ENCODE data around the gene AVP.
"Not testable (repeated sequence)": the region's sequence is repeated elsewhere in the genome, so short reads cannot be mapped to it uniquely, and the experiment has no call there.

Gene AVP

GRCh38 chr20:3084283-3084985 is at the start of gene AVP:
AVP (minus strand) TSS chr20:3084724; CDS start chr20:3084674, 50 bp downstream.
- DNase-seq (ENCODE audit: low read depth in 2 of 2), result no peak

GRCh38 chr20:3134151-3134550 is 49.6 kb upstream of the AVP start:
- DNase-seq (ENCODE audit: low read depth in 2 of 2), result no peak

GRCh38 chr20:3133155-3133554 is 48.6 kb upstream of the AVP start:
- no peak for DNase-seq (ENCODE audit: low read depth in 2 of 2)

GRCh38 chr20:3130051-3130600 is 45.6 kb upstream of the AVP start:
- no peak for DNase-seq (ENCODE audit: low read depth in 2 of 2)

- DNase-seq (ENCODE audit: low read depth in 2 of 2), result no peak
These were observed 44.6 kb upstream of the AVP start for GRCh38 chr20:3129094-3129493.

GRCh38 chr20:3128275-3128984 is 43.9 kb upstream of the AVP start:
- no peak for DNase-seq (ENCODE audit: low read depth in 2 of 2)

- DNase-seq (ENCODE audit: low read depth in 2 of 2), result no peak
These were observed 42.0 kb upstream of the AVP start for GRCh38 chr20:3126527-3126859.

GRCh38 chr20:3125776-3126526 is 41.4 kb upstream of the AVP start:
- not testable (repeated sequence) for DNase-seq (ENCODE audit: low read depth in 2 of 2)

GRCh38 chr20:3124773-3125560 is 40.4 kb upstream of the AVP start:
- not testable (repeated sequence) for DNase-seq (ENCODE audit: low read depth in 2 of 2)

GRCh38 chr20:3124163-3124562 is 39.6 kb upstream of the AVP start:
- DNase-seq (ENCODE audit: low read depth in 2 of 2), result not testable (repeated sequence)

- no peak for DNase-seq (ENCODE audit: low read depth in 2 of 2)
These were observed 39.0 kb upstream of the AVP start for GRCh38 chr20:3123542-3123941.

- DNase-seq (ENCODE audit: low read depth in 2 of 2), result no peak
These were observed 37.6 kb upstream of the AVP start for GRCh38 chr20:3121955-3122610.

- DNase-seq (ENCODE audit: low read depth in 2 of 2), result no peak
These were observed 36.9 kb upstream of the AVP start for GRCh38 chr20:3121271-3121911.

GRCh38 chr20:3119044-3119443 is 34.5 kb upstream of the AVP start:
- no peak for DNase-seq (ENCODE audit: low read depth in 2 of 2)

- DNase-seq (ENCODE audit: low read depth in 2 of 2), result not testable (repeated sequence)
These were observed 33.4 kb upstream of the AVP start for GRCh38 chr20:3117839-3118379.

GRCh38 chr20:3116341-3116740 is 31.8 kb upstream of the AVP start:
- DNase-seq (ENCODE audit: low read depth in 2 of 2), result no peak

GRCh38 chr20:3115190-3116107 is 30.9 kb upstream of the AVP start:
- DNase-seq (ENCODE audit: low read depth in 2 of 2), result no peak

- DNase-seq (ENCODE audit: low read depth in 2 of 2), result no peak
These were observed 27.5 kb upstream of the AVP start for GRCh38 chr20:3111995-3112394.

GRCh38 chr20:3111507-3111906 is 27.0 kb upstream of the AVP start:
- no peak for DNase-seq (ENCODE audit: low read depth in 2 of 2)
